GM19023 (cell line): Measurements from ENCODE around the gene OR51Q1.

Experiments used
- ATAC-seq: cut with Tn5 transposase; IDR thresholded peaks from one replicate; pipeline ENCODE4 v1.9.1; 2021; ENCODE audit warnings: mild to moderate bottlenecking, moderate library complexity; ENCODE audit not compliant: unreplicated experiment

The OR51Q1 gene, protein sequence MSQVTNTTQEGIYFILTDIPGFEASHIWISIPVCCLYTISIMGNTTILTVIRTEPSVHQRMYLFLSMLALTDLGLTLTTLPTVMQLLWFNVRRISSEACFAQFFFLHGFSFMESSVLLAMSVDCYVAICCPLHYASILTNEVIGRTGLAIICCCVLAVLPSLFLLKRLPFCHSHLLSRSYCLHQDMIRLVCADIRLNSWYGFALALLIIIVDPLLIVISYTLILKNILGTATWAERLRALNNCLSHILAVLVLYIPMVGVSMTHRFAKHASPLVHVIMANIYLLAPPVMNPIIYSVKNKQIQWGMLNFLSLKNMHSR

DNA sequence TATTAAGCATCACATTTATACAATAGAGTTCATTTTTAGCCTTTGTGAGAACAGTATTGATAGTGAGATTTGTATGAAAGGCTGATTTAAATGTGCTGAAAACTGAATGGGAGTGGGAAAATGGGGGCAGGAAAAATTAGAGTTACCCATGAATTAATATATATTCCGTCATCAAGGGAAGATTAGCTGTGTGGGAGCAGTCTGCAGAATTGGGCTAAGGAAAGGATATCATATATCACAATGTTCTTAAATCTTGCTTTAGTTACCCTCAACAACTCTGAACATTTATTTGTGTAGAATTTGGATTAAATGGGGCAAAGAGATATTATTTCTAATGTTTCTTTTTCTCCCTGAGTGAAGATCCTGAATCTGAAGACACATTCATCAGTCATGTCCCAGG, at the start of gene OR51Q1:
OR51Q1 (plus strand) TSS at position 301 of the 400 bp plus-strand sequence; CDS start at position 391, 90 bp downstream.
- no peak for ATAC-seq

DNA sequence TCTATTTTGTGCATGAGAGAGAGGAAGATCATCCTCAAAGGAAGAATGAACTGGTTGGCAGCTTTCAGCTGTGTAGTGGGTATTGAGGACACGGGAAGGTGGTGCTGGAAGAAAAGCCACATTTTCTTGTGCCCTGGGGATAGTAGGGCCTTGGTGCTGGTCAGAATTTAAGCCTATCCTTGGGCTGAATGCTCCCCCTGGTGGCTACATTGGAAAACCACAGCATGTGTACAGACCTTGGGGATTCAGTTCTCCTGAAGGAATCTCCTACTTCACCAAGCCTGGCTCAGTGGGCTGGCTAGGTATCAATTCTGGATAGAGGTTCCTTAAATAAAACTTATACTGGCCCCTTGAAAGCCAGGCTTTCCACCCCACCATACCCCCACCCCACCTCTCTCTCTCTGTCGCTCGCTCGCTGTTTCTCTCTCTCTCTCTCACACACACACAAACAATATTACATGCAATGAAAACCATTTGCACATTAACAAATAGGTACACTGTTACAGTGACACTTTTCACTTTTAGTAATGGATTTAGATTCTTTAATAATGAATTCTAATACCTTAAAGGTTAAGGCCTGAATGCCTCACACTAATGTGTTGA, 41.1 kb upstream of the OR51Q1 start:
- peak; percentile 95 for ATAC-seq

DNA sequence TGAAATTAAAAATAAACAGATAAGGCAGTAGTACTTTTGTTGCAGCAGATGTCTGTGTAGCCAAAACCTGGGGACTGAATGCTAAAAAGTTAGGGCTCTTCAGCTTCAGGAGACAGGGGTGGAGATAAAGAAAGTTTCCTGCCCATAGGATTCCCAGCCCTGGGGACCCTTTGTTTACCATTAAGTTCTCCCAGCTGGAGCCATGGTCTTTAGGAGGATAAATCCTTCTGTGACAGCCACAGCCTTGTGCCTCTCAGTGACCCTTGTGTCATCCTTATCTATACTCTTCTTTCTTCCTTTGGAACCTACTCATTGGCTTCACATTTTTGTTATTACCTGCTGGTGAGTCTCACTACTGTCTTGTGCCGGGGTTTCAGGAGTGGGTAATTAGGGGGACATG, 38.3 kb upstream of the OR51Q1 start, which contains the start of gene OR51M1:
OR51M1 (plus strand) TSS at position 237 of the 400 bp plus-strand sequence. CDS start 5,587 bp downstream, outside the sequence.
- no peak for ATAC-seq

DNA sequence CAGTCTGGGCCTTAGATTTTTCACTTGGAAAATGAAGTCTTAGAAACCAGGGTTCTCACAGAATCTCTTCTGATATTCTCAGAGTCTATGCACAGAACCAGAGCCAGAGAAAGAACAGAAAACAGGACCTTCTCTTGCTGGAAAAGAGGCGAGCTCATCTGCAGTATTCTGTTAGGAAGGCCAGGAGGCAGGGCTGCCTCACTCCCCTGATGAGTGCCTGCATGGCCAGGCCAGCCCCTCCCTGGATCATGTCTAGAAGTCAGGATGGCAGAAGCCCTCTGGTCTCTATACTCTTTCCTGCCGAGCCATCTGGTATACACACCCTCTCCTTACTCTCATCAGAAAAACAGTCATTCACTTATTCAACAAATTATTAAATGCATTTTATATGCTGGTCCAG, 37.6 kb upstream of the OR51Q1 start:
- ATAC-seq = no peak

DNA sequence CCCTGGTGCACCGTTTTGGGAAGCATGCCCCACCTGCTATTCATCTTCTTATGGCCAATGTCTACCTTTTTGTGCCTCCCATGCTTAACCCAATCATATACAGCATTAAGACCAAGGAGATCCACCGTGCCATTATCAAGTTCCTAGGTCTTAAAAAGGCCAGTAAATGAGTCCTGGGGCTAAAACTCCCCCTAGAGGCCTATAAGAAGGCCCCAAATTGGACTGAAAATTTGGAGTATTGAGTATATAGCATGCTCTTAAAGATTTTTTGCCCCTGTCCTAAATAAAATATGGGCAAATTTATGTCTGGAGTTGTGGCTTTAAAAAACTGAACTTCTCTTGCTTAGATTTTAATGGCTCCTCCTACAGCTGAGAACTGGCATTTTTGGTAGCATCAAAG, 31.7 kb upstream of the OR51Q1 start:
- ATAC-seq = no peak

DNA sequence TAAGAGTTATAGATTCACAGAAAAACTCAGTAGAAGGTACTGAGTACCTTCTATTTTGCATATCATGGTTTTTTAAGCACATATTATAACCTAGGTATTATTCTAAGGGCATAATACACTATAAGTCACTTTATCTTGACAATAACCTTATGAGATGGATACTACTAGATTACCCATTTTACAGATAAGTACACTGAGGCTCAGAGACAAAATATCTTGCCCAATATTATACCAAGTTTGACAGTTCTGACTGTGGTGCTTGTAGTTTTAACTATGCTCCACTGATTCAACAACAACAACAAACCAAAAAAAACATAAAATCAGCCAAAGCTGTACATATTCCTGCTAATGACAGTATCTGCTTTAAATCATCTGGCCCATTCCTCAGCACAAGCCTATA, 27.8 kb upstream of the OR51Q1 start:
- ATAC-seq = no peak

DNA sequence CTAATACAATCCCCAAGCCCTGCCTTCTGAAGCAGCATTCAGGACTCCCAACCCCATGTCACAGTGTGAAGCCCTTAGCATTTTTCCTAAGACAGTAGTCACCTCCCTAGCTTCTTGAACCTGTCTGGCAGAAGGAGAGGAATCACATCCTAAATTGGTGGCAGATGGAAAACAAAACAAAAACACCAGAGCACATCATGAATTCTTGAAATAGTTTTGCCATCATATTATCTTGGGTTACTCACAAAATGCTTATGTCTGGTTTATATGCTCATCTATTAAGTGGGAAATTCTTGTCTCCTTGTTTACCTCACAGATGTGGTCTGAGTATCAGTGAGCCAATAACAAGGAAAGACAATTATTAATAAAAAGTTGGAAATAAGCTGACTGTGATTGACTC, 23.0 kb upstream of the OR51Q1 start:
- ATAC-seq = no peak

DNA sequence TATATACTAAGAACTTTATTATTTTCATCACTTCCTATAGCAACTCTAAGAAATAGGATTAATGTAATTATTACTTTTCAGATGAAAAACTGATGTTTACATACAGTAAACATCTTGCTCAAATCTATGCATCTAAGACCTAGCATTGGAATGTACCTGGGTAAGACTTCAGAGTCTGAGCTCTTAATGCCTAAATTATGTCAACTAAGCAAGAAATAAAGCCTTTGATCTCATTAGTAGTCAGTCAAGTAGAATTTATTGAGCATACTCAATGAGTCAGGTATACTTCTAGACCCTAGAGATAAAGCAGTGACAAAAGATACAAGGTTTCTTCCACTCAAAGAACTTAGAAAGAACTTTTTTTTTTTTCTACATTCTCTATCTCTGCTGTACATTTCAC, 16.7 kb upstream of the OR51Q1 start:
- no peak for ATAC-seq

DNA sequence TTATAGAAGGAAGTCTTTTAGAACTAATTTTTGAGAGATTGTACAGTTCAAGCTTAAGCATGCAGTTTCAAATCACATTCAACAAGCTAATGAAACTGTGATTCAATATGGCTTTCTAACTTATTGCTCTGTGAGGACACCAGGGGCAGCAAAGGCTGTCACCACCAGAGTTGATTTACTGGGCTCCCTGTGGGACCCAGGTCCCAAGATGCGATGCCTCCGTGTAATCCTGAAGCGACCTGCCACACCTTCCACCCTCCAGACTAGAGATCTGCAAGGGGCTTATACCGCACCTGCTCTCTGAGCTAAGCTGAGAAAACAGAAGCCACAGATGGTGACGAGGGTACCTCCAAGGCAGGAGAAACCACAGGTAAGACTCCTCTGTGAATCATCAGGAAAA, 918 bp upstream of the OR51Q1 start:
- no peak for ATAC-seq

DNA sequence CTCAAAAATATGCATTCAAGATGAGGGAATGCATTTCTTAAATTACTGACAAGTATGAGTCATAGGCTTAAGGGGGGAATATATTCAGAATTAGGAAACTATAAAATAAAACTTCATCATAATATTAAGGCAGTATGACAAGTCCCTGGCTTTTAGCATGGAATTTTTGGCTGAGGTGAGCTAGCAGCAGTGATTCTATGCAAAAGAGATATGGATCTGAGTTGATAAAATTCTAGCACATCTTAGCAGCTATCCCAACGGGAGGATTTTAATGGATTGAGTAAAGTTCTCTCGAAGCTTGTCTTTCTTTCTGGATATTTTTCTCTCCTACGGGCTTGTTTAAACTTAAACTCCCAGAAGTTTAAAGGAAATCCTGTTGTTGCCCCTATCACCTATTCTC, 1.2 kb downstream of the OR51Q1 start:
- ATAC-seq = no peak

DNA sequence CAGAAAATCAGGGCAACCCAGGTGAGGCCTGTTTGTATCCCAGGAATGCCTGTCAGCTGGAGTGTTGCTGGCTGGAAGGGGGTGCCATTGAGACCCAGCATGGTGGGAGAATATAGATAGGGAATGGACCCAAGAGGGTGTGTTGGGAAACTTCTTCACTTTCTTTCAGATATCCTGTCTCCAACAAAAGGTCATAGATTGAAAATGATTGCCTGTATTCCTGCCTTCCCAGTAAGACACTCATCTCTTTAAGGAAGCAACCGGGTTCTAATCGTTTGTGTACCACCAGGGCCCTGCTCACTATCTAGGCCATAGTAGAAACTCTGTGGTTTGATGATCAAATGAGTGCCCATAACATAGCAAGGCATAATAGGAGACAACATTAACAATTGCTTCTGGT, 19.5 kb downstream of the OR51Q1 start, which contains the start of gene OR51I1:
OR51I1 (minus strand) TSS at position 101 of the 400 bp plus-strand sequence; CDS start at position 101, 0 bp downstream.
- ATAC-seq = no peak

DNA sequence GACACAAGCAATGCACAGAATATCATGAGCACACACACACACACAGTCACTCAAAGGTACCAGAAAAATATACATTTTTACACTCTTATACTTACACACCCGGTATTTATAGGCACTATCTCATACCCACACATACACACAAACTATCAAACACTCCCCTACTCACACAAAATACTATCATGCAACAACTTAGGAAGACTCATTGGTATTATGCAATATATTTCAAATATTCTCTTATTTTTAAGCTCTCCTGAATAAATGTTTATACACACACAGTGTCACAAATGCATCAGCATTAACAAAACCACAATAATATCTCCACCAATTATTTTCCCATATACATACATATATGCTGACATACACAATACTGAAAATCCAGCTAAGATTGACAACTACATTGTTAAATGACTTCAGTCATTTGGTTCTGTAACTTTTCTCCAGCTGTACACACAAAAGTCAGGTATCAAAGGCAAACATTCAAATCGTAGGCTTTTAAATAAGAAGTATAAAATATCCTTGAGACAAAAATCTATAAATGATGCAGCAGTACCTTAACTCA, 22.0 kb downstream of the OR51Q1 start:
- ATAC-seq = no peak

DNA sequence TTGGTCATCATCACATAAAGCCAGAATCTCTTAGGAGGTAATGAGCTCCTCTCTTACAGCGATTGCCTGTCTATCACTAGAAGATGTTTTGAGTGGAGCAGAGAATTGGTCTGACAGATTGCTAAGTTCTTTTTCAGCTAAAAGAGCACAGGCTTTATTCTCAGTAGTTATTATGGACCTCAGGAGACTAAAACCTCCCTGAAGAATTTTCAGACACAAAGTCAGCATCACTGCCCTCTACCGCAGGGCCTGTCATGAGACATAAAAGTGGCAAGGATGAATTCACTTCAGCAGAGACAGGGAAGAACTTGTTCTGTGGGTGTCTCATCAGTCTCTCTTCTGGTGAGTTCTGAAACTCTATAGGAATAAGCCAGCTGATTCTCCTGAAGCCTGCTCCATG, 27.1 kb downstream of the OR51Q1 start, which contains the start of gene OR51I2:
OR51I2 (plus strand) TSS at position 301 of the 400 bp plus-strand sequence. CDS start 4,166 bp downstream, outside the sequence.
- no peak for ATAC-seq

DNA sequence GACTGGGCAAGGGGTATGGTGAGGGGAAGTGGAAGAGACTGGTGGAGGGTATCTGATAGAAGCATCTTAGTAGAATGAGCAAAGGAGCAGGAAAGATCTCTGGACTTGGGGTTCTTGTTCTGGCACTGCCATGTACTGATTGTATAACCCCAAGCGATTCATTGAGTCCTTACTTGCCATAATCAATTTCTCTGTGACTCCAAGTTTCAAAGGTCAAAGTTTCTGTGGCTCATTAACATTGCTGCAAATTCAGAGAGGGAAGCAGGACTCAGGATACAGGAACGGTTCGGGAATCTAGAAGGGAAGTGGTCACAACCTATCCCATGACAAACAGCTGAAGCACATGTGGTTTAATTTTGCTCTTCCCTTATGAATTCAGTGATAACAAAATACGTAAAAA, 27.5 kb downstream of the OR51Q1 start:
- no peak for ATAC-seq

DNA sequence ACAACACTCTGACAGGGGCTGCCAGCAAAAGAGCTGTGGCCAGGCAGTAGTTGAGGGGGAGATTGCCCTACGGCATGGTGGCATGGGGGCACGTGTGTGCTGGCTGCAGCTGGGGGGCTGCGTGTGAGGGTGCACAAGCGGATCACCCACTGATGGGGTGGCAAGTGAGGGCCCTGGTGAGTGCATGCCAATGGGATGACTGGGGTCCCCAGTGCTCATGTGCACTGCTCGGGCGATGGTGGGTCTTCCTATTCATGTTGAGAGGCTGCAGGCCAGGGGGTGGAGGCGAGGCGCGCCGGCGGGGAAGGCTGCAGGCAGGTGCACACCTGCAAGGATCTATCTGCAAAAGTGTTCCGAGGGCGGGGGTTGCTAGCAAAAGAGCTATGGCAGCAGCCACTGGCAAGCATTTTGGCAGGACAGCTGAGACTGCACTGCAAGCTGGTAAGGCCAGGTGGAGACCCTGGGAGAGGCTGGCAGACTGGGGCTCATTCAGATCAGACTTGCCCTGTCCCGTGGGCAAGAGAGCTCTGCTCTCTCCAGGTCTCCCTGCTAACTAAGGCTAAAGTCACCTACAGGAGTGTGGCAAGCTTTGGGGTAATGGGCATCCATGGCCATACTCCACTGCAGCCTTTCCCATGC, 39.2 kb downstream of the OR51Q1 start:
- ATAC-seq = no peak

DNA sequence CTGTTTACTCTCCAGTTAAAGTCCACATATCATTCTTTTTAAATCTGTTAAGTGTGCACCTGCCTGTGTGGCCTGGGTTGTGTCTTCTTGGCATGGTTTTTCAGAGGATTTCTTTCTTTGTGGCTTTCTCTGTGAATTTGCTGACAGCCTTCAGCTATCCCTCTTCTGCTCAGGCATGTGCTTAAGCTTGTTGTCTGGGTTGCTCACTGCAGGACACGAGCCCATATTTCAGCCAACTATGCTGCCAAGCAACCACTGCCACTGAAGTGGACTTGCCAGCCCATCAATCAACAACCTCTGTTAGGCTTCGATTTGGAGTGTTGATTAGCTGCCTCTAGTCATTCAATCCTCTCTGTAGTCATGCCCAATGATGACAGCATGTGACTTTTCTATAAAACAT, 45.6 kb downstream of the OR51Q1 start:
- no peak for ATAC-seq
